B cell (primary cell): ENCODE results near the gene ZNF562.

ENCODE experiments used
- EZH2 ChIP-seq: IDR thresholded peaks from 2 replicates; pipeline ENCODE4 v1.6.1; 2012; ENCODE audit warnings: borderline replicate concordance, low read depth, mild to moderate bottlenecking, moderate library complexity, low read length; ENCODE audit not compliant: insufficient read depth, poor library complexity, severe bottlenecking
- TF ChIP-seq, protein P1 (sequence below): fragments of 200-600 bp; IDR thresholded peaks from one replicate; pipeline ENCODE4 v1.8.0; 2022; ENCODE audit warnings: antibody characterized with exemption, mild to moderate bottlenecking

DNA sequence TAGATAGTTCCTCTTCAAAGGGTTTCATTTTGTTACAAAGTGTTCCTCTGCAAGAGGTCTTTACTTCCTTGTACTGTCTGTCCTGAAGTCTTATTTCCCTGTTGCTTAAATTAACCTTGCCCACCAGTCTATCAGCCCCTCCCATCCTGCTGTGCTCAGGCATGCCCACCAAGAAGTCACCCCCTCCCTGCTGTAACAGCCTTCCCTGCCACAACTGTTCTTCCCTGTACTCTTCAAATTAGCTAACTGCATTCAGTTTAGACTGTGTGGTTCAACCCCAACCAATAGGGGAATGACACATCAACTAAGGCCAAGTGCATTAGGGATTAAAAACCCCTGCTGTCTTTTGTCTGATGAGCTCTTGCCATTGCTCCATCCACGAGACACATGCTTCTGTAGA lies 34.4 kb upstream of the ZNF562 start:
- no peak for TF ChIP-seq EZH2
- TF ChIP-seq, protein P1, sequence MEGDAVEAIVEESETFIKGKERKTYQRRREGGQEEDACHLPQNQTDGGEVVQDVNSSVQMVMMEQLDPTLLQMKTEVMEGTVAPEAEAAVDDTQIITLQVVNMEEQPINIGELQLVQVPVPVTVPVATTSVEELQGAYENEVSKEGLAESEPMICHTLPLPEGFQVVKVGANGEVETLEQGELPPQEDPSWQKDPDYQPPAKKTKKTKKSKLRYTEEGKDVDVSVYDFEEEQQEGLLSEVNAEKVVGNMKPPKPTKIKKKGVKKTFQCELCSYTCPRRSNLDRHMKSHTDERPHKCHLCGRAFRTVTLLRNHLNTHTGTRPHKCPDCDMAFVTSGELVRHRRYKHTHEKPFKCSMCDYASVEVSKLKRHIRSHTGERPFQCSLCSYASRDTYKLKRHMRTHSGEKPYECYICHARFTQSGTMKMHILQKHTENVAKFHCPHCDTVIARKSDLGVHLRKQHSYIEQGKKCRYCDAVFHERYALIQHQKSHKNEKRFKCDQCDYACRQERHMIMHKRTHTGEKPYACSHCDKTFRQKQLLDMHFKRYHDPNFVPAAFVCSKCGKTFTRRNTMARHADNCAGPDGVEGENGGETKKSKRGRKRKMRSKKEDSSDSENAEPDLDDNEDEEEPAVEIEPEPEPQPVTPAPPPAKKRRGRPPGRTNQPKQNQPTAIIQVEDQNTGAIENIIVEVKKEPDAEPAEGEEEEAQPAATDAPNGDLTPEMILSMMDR, result no peak
